Epidermal melanocyte (primary cell): ENCODE measurements around the gene CSRP1.
"Not testable (repeated sequence)": the region's sequence is repeated elsewhere in the genome, so short reads cannot be mapped to it uniquely, and the experiment has no call there.

Experiments
- DNase-seq: peaks from one replicate; pipeline ENCODE4 v3.0.0; 2011; ENCODE audit warnings: low spot score; ENCODE audit not compliant: insufficient read length

The CSRP1 gene

GRCh38 chr1:201537891-201538611 lies 31.1 kb upstream of the CSRP1 start:
- no peak for DNase-seq

- no peak for DNase-seq
Observed at GRCh38 chr1:201537467-201537866, 30.5 kb upstream of the CSRP1 start.

- DNase-seq, result no peak
Observed at GRCh38 chr1:201537028-201537427, 30.1 kb upstream of the CSRP1 start.

- DNase-seq, result peak; percentile 41
Observed at GRCh38 chr1:201536558-201536957, 29.6 kb upstream of the CSRP1 start.

- DNase-seq, result no peak
Observed at GRCh38 chr1:201535919-201536245, 29.0 kb upstream of the CSRP1 start.

- DNase-seq, result no peak
Observed at GRCh38 chr1:201535046-201535918, 28.4 kb upstream of the CSRP1 start.

GRCh38 chr1:201533836-201534235 lies 26.9 kb upstream of the CSRP1 start:
- no peak for DNase-seq

GRCh38 chr1:201531551-201532425 lies 24.9 kb upstream of the CSRP1 start:
- no peak for DNase-seq

- peak; percentile 84 for DNase-seq
Observed at GRCh38 chr1:201530741-201531531, 24.0 kb upstream of the CSRP1 start.

GRCh38 chr1:201528631-201529252 lies 21.8 kb upstream of the CSRP1 start:
- DNase-seq, result no peak

GRCh38 chr1:201527879-201528278 lies 21.0 kb upstream of the CSRP1 start:
- DNase-seq, result no peak

GRCh38 chr1:201525193-201525778 lies 18.4 kb upstream of the CSRP1 start:
- no peak for DNase-seq

- DNase-seq, result not testable (repeated sequence)
Observed at GRCh38 chr1:201520046-201520575, 13.2 kb upstream of the CSRP1 start.

- no peak for DNase-seq
Observed at GRCh38 chr1:201518071-201518470, 11.1 kb upstream of the CSRP1 start.

GRCh38 chr1:201517631-201518030 lies 10.7 kb upstream of the CSRP1 start:
- no peak for DNase-seq

GRCh38 chr1:201516511-201517127 lies 9.7 kb upstream of the CSRP1 start:
- no peak for DNase-seq

- DNase-seq, result no peak
Observed at GRCh38 chr1:201515895-201516294, 9.0 kb upstream of the CSRP1 start.

GRCh38 chr1:201515062-201515750 lies 8.3 kb upstream of the CSRP1 start:
- no peak for DNase-seq

- no peak for DNase-seq
Observed at GRCh38 chr1:201514466-201514865, 7.5 kb upstream of the CSRP1 start.
